Adrenal gland (tissue), 5 donors: ENCODE data around the gene RAVER1.

ENCODE experiments used
- POLR2A ChIP-seq, 2 donors: fragments of 450-650 bp; IDR thresholded peaks; one replicate each; pipeline ENCODE4 v1.6.1; 2017; ENCODE audit warnings: antibody characterized with exemption in 2 of 2, mild to moderate bottlenecking in 2 of 2, moderate library complexity in 1 of 2
- TF ChIP-seq, protein P1 (sequence below), 6 experiments: fragments of 450-650 bp in 4 of 6; fragments of 200-600 bp in 2 of 6; sonication (generic) in 1 of 6; IDR thresholded peaks; 1 replicate in 5 of 6; 2 replicates in 1 of 6; pipeline versions ENCODE4 v1.5.1 to v1.8.0; 2016 to 2021; ENCODE audit warnings: antibody characterized with exemption in 6 of 6, mild to moderate bottlenecking in 2 of 6, moderate library complexity in 1 of 6
- donor health status: DM: no; HTN: no; CAD: no.

DNA sequence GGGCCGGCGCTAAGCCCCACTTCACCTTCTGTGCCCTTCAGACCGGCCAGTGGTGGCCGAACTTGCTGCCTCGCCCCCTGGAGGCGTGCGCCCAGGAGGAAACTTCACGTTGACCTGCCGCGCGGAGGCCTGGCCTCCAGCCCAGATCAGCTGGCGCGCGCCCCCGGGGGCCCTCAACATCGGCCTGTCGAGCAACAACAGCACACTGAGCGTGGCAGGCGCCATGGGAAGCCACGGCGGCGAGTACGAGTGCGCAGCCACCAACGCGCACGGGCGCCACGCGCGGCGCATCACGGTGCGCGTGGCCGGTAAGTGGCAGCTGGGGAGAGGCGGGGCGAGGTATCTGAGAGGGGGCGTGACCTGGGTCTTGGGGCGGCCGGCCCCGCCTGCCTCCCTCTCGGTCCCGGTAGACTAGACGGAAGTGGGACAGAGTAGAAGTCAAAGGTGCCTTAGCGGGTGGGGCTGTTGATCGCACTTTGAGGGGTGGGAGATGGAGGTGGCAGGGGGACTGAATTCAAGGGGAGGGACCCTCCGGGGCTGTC lies 38.0 kb downstream of the RAVER1 start:
- TF ChIP-seq, protein P1, sequence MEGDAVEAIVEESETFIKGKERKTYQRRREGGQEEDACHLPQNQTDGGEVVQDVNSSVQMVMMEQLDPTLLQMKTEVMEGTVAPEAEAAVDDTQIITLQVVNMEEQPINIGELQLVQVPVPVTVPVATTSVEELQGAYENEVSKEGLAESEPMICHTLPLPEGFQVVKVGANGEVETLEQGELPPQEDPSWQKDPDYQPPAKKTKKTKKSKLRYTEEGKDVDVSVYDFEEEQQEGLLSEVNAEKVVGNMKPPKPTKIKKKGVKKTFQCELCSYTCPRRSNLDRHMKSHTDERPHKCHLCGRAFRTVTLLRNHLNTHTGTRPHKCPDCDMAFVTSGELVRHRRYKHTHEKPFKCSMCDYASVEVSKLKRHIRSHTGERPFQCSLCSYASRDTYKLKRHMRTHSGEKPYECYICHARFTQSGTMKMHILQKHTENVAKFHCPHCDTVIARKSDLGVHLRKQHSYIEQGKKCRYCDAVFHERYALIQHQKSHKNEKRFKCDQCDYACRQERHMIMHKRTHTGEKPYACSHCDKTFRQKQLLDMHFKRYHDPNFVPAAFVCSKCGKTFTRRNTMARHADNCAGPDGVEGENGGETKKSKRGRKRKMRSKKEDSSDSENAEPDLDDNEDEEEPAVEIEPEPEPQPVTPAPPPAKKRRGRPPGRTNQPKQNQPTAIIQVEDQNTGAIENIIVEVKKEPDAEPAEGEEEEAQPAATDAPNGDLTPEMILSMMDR (IDR thresholded peaks at IDR 0.05), result no peak
- TF ChIP-seq POLR2A (IDR thresholded peaks at IDR 0.05), result no peak
